NOMO-1 treated with dmso at 0.1 percent for 144 hours (cell line): ENCODE measurements around the gene TWF1.
"Not testable (repeated sequence)": the region's sequence is repeated elsewhere in the genome, so short reads cannot be mapped to it uniquely, and the experiment has no call there.

Experiments used
- DNase-seq: peaks from one replicate; lab custom pipeline; 2025; ENCODE audit not compliant: unreplicated experiment; lab: John Stamatoyannopoulos, UW

The TWF1 gene

DNA sequence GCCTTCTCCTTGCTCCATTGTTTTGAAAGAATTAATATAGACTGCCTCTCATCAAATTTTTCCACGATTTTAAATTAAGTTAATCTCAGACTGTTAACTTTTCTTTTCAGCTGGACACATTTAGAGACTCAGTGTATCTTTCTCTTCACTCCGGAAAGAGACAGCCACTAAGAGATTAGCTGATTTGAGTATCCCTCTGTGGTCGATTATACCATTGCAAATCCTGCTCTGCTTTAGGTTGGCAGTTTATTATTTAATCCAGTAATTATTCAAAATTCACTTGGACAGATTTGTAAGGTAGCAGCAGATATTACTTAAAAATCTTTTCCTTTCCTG, 588 bp upstream of the TWF1 start:
- DNase-seq, result no peak

- DNase-seq, result no peak
These were observed 813 bp downstream of the TWF1 start for GRCh38 chr12:43805149-43805859.

DNA sequence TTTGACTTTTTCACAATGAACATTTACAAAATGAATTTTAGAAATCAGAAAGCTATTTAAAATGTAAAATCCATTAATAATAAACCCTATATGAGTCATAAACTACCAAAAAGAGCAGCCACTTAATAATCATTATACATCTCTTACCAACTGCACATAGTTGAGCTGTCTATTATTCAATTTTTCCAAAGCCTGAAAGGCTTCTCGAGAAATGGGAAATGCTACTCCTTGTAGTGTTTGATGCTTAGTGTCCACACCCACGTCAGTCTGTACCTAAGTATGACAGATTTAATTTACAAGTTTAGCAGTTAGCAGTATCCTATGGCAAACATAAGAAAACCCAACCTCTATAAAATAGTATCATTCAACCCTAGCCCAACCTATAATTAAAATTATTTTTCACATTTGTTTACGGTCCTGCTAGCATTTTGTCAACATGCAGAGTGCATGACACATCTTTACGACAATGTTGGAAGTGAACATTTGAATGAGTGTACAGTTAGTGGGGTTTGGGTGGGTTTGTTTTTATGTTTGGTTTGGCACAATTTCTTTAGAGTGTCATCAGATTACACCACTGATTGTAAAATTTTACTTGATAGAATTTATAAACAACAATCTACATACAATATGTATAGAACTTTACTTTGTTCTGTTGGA, 8.4 kb downstream of the TWF1 start:
- no peak for DNase-seq

- DNase-seq, result peak; percentile 25
These were observed 10.3 kb downstream of the TWF1 start for GRCh38 chr12:43795716-43796280.

GRCh38 chr12:43789941-43790340, 16.2 kb downstream of the TWF1 start:
- no peak for DNase-seq

- DNase-seq, result no peak
These were observed 19.0 kb downstream of the TWF1 start for GRCh38 chr12:43786899-43787693.

DNA sequence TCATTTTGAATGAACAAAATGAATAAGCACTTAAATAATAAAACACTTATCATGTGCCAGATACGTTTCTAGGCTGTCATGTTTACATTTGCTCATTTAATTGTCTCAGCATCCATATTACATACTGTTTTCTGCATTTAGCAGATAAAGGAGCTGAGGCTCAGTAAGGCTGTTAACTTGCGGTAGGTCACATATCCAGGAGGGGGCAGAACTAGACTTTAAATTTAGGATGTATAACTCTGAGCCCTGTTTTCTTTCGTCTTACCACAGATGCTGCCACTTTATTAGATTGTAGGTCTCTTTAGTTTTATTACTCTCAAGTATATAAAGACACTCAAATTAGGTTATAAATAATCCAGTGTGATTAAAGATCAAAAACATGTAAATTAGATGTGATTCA, 29.6 kb downstream of the TWF1 start:
- DNase-seq, result no peak

GRCh38 chr12:43766291-43766690, 39.8 kb downstream of the TWF1 start:
- DNase-seq, result no peak

DNA sequence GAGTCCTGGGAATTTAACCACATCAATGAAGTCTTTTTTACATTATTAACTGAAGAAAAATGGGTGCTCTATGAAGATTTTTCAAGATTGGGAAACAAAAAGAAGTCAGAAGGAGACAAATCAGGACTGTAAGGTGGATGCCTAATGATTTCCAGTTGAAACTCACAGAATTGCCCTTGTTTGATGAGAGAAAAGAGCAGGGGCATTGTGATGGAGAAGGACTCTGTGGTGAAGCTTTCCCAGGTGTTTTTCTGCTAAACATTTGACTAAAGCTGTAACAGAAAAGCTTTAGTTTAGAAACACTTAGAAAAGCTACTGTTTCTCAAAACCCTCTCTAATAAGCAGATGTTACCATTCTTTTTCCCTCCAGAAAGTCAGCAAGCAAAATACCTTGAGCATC, 41.6 kb downstream of the TWF1 start:
- DNase-seq, result no peak

DNA sequence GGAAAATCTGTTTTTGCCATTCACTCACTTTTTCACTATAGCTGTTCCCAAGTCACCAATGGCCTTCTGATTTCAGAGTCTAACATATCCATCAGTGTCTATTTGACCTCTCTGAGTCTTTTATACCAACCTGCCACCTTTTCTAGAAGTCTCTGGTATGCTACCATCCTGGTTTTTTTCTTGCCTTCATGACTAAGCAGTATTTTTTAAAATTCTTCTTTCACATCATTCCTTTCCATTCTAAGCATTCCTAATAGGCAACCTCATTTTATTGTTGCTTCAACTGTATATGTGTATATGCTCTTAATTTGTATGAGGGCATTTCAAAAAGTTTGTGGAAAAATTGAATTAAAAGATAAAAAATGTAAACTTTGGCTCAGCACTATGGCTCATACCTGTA, 42.3 kb downstream of the TWF1 start:
- DNase-seq, result no peak

- no peak for DNase-seq
These were observed 43.5 kb downstream of the TWF1 start for GRCh38 chr12:43762596-43762995.

DNA sequence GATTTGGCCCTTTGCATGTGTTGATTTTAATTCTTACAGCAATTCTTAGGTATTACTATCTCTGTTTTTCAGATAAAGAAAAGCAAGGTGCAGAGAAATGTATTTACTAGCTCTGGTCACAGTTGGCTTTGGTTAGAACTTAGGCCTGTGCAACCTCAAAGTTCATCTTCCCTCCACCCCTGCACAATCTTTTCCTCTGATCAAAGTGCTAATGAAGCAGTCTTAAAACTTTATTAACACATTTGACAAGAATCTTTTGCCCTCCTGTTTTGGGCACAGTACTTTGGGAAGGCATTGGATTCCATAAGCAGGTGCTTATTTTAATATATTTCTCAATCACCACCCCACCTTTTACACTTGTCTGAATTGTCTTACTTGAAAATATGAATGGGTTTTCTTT, 44.6 kb downstream of the TWF1 start:
- DNase-seq, result no peak

GRCh38 chr12:43760396-43760795, 45.7 kb downstream of the TWF1 start:
- DNase-seq, result no peak

- peak; percentile 96 for DNase-seq
These were observed 47.2 kb downstream of the TWF1 start, which contains the start of the genes IRAK4 and PUS7L for GRCh38 chr12:43758728-43759563. Gene IRAK4, plus strand, starts transcription at chr12:43758951. Its CDS starts 9,161 bp downstream, at chr12:43768112. Gene PUS7L, minus strand, starts transcription at chr12:43758790. Its CDS starts 3,545 bp downstream, at chr12:43755245.

GRCh38 chr12:43758247-43758727, 47.8 kb downstream of the TWF1 start:
- DNase-seq, result no peak

DNA sequence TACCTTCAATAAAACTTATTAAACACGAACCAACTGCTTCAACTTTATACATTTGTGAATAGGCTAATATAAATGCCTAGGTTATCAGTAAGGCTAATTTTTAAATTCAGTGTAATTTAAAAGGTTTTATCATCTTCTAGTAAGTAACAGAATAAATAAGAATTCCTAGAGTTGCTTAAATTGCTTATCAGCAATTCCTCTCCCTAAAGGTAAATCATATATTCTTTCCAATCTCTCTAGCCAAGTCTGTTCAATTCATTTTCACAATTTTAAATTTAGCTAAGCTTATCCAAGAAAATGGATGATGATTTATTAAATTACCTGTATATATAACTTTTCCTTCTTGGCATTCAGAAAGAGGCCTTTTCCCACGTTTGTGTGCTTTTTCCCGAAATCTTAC, 52.1 kb downstream of the TWF1 start:
- DNase-seq, result no peak

GRCh38 chr12:43751360-43751759, 54.8 kb downstream of the TWF1 start:
- DNase-seq, result not testable (repeated sequence)

DNA sequence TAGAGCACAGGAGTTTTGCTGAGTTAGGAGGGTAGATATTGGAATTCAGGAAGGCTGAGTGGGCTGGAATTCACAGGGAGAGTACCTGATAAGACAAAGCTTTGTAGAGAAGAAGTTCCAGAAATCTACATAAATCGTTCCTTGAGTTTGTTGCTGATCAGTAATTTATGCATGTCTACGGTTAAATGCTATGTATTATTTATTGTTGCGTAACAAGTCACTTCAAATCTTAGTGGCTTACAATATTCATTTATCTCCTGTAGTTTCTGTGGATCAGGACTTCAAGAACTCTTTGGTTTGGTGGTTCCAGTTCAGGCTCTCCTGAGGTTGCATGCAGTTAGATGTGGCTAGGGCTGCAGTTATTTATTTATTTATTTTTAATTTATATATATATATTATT, 55.3 kb downstream of the TWF1 start:
- DNase-seq, result no peak

GRCh38 chr12:43749016-43749415, 57.1 kb downstream of the TWF1 start:
- DNase-seq, result no peak

- DNase-seq, result no peak
These were observed 61.3 kb downstream of the TWF1 start for GRCh38 chr12:43744826-43745225.
